Pancreas (tissue), 10 donors: ENCODE measurements around the gene DCBLD2. TPM values are rescaled to one million over a fixed set of nuclear protein-coding genes. Genes with fewer than 3 reads are reported as not detected.

Experiments used
- ATAC-seq, 4 donors: fragments of 200-7000 bp; cut with Tn5 transposase; one replicate each; pipeline versions ENCODE4 v1.8.0 to v1.9.1; 2020; ENCODE audit warnings: mild to moderate bottlenecking in 4 of 4, moderate library complexity in 4 of 4
- DNase-seq, 6 donors: peaks; one replicate each; pipeline ENCODE4 v3.0.0-alpha.2; 2020
- FAIRE-seq: peaks from 2 replicates; lab custom pipeline; 2012; peaks lifted over from hg19 to GRCh38; lab: Jason Lieb, UNC
- H3K27ac ChIP-seq, 4 donors: fragments of 200-600 bp; sonication (generic); 1 replicate in 3 of 4; 2 replicates in 1 of 4; pipeline versions ENCODE4 v1.5.0 to v1.8.0; 2020
- H3K27me3 ChIP-seq, 4 donors: fragments of 200-600 bp; one replicate each; pipeline ENCODE4 v1.8.0; 2021
- H3K36me3 ChIP-seq, 3 donors: fragments of 200-600 bp; sonication (generic) in 1 of 3; one replicate each; pipeline versions ENCODE4 v1.5.0 to v1.8.0; 2020 to 2021
- H3K4me1 ChIP-seq, 3 donors: fragments of 200-600 bp; one replicate each; pipeline ENCODE4 v1.8.0; 2021
- H3K4me3 ChIP-seq, 4 donors: fragments of 200-600 bp; sonication (generic) in 2 of 4; one replicate each; pipeline versions ENCODE4 v1.5.0 to v1.8.0; 2020 to 2021
- H3K9me3 ChIP-seq, 4 donors: fragments of 200-600 bp; one replicate each; pipeline ENCODE4 v1.8.0; 2021
- WGBS, 2 donors: extraction: QIAGEN DNeasy Blood & Tissue Kit; methylation state at CpG; one replicate each; pipeline ENCODE4 v1.1.7; 2013; 5-methylcytosine and 5-hydroxymethylcytosine counted together
- intact Hi-C, 3 donors: fragments of 100-400 bp; cut with DNase I; formaldehyde crosslinking; loops; one replicate each; pipeline versions ENCODE4 v1.11.1 to v1.14.2; 2022
- polyA plus RNA-seq, 2 donors: library from polyadenylated mRNA; stranded (reverse); fragments of 200-250 nt; gene quantifications; one replicate each; pipeline ENCODE4 v1.2.3, GENCODE V29; 2013
- total RNA-seq, 6 donors: library from RNA; stranded (reverse); fragmentation: NEBNext Ultra II Directional in 4 of 6; extraction: Animal tissue kit (Norgen Biotek cat#: 25700) in 4 of 6; gene quantifications; one replicate each; pipeline versions ENCODE4 v1.2.1 to v1.2.4, GENCODE V29; 2021 to 2023
- TF ChIP-seq, protein P1 (sequence below), 4 donors: fragments of 200-600 bp; sonication (generic) in 3 of 4; IDR thresholded peaks; one replicate each; pipeline versions ENCODE4 v1.5.0 to v1.8.0; 2021; ENCODE audit warnings: antibody characterized with exemption in 4 of 4
- donor health status: healthy with polysubstance abuse.
- donor health status: DM: no; HTN: no; CAD: no; lungs with moderate emphysema.
- donor health status: DM: no; HTN: no; CAD: no.
- donor health status: control.
- donor health status: control.
- donor health status: Bipolar disorder and iron deficiency.
- donor health status: DM: yes; HTN: yes; CAD: no.
- donor health status: DM: no; HTN: no; CAD: no.
- donor health status: DM: no; HTN: no; CAD: no.
- donor health status: DM: yes; HTN: yes; CAD: no.

DCBLD2 gene
- total and polyA plus RNA-seq, 8 donors = 2.2 to 12.9 (median 6.9) TPM

DNA sequence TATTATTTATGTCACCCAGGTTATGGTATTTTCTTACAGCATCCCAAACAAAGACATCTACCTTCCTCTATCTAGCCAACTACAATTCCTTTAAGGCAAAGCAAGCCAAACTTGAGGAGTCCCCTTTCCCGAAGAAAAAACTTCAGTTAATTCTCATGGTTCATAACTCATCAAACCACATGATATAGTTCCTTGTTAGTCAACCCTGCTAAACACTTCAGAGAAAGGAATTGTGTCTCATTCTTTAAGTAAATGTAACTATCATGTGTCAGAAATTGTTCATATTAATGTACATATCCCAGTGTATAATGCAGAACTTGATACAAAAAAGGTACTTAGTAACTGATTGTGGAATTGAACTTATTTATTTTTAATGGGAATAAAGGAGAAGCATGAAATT lies 93.9 kb downstream of the DCBLD2 start:
- 91 to 92% methylated on average over 1 of the region's 1 CpG for WGBS, 2 donors
- Histone ChIP-seq H3K4me3 (no peak overlapping the region), H3K27me3 (no peaks in the 10 kb centered on the region), H3K4me1 (no peaks in the 10 kb centered on the region), H3K9me3 (no peaks in the 10 kb centered on the region), H3K27ac (no peak overlapping the region), H3K36me3 (peaks cover 0 to 8% (median 7%) of the 10 kb centered on the region in 3 donors)
- DNase-seq (no peak), FAIRE-seq (no peak), ATAC-seq (no peak)
- TF ChIP-seq, protein P1, sequence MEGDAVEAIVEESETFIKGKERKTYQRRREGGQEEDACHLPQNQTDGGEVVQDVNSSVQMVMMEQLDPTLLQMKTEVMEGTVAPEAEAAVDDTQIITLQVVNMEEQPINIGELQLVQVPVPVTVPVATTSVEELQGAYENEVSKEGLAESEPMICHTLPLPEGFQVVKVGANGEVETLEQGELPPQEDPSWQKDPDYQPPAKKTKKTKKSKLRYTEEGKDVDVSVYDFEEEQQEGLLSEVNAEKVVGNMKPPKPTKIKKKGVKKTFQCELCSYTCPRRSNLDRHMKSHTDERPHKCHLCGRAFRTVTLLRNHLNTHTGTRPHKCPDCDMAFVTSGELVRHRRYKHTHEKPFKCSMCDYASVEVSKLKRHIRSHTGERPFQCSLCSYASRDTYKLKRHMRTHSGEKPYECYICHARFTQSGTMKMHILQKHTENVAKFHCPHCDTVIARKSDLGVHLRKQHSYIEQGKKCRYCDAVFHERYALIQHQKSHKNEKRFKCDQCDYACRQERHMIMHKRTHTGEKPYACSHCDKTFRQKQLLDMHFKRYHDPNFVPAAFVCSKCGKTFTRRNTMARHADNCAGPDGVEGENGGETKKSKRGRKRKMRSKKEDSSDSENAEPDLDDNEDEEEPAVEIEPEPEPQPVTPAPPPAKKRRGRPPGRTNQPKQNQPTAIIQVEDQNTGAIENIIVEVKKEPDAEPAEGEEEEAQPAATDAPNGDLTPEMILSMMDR (IDR thresholded peaks at IDR 0.05) = no peak
- intact Hi-C loops = loop anchor here in 1 of 3 donors (5.0 kb wide), 1 partner anchor 205 kb away; no protein-coding TSS in a partner anchor

DNA sequence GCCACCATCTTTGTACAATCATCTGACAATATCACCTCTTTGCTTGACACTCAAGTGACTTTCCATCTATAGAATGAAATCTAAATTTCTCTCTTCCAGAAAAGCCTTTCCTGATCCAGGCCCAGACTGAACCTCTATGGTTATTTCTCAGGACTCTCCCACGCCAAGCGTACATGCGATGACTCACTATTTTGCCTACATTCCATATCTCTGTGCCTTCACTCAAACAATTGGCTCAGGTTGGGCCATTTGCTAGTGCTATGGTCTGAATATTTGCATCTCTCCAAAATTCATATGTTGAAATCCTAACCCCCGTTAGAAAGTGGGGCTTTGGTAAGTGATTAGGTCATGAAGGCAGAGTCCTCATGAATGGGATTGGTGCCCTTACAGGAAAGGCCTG lies 94.5 kb downstream of the DCBLD2 start:
- WGBS, 2 donors = 92 to 94% methylated on average over 4 of the region's 4 CpGs
- no peaks in the 10 kb centered on the region for H3K4me1 ChIP-seq
- H3K36me3 ChIP-seq = peaks cover 0 to 8% (median 7%) of the 10 kb centered on the region in 3 donors
- H3K27ac ChIP-seq = no peak overlapping the region
- no peak for FAIRE-seq
- no peak for DNase-seq
- intact Hi-C loops = loop anchor here in 1 of 3 donors (5.0 kb wide), 1 partner anchor 205 kb away; no protein-coding TSS in a partner anchor
- no peak overlapping the region for H3K4me3 ChIP-seq
- TF ChIP-seq, protein P1 (IDR thresholded peaks at IDR 0.05) = no peak
- H3K9me3 ChIP-seq = no peaks in the 10 kb centered on the region
- H3K27me3 ChIP-seq = no peaks in the 10 kb centered on the region
- ATAC-seq = no peak

DNA sequence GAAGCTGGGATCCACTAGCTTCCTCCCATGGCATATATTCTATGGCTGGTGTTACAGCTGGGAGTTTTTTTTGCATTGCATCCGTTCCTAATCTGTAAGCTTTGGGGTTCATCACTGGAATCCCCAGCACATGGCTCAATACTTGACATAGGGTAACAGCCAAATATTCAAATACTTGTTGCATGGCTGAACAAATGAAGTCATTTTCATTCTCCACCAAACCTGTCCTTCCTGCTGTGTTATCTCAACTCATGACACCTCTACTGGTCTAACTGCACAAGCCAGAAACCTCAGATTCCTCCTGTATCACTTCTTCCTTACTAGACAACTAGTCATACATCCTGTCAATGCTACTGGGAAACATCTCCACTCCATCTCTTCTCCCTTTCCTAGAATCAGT lies 95.0 kb downstream of the DCBLD2 start:
- no peaks in the 10 kb centered on the region for H3K27me3 ChIP-seq
- FAIRE-seq (no peak), DNase-seq (no peak), ATAC-seq (no peak)
- H3K36me3 ChIP-seq = peaks cover 0 to 8% (median 7%) of the 10 kb centered on the region in 3 donors
- 65 to 73% methylated on average over 1 of the region's 1 CpG for WGBS, 2 donors
- no peak overlapping the region for H3K27ac ChIP-seq
- H3K9me3 ChIP-seq = no peaks in the 10 kb centered on the region
- no peak overlapping the region for H3K4me3 ChIP-seq
- TF ChIP-seq, protein P1 (IDR thresholded peaks at IDR 0.05) = no peak
- intact Hi-C loops = loop anchor here in 1 of 3 donors (5.0 kb wide), 1 partner anchor 204 kb away; no protein-coding TSS in a partner anchor
- no peaks in the 10 kb centered on the region for H3K4me1 ChIP-seq

DNA sequence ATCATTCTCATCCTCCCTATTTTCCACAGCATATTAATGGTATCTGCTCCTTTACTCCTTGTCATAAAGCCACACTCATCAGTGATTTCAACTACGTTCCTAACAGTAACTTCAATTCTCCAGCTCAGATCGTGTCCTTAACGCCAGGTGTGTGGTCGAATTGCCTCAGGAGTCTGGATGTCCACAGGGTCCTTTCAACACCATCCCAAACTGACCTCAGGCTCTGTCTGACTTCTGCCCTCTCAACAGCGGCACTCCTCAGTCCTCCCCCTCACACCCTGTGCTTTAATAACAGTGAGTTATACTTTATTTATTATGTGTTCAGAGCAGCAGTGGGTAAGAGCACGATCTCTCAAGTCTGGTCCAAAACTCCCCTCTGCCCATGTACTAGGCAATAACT lies 95.9 kb downstream of the DCBLD2 start:
- no peaks in the 10 kb centered on the region for H3K9me3 ChIP-seq
- no peaks in the 10 kb centered on the region for H3K27me3 ChIP-seq
- no peak for DNase-seq
- intact Hi-C loops = loop anchor here in 1 of 3 donors (5.0 kb wide), 1 partner anchor 203 kb away; no protein-coding TSS in a partner anchor
- WGBS, 2 donors = 87 to 90% methylated on average over 6 of the region's 6 CpGs
- no peaks in the 10 kb centered on the region for H3K4me1 ChIP-seq
- peaks cover 0 to 8% (median 7%) of the 10 kb centered on the region in 3 donors for H3K36me3 ChIP-seq
- no peak for ATAC-seq
- no peak overlapping the region for H3K4me3 ChIP-seq
- FAIRE-seq = no peak
- no peak overlapping the region for H3K27ac ChIP-seq
- TF ChIP-seq, protein P1 (IDR thresholded peaks at IDR 0.05) = no peak

DNA sequence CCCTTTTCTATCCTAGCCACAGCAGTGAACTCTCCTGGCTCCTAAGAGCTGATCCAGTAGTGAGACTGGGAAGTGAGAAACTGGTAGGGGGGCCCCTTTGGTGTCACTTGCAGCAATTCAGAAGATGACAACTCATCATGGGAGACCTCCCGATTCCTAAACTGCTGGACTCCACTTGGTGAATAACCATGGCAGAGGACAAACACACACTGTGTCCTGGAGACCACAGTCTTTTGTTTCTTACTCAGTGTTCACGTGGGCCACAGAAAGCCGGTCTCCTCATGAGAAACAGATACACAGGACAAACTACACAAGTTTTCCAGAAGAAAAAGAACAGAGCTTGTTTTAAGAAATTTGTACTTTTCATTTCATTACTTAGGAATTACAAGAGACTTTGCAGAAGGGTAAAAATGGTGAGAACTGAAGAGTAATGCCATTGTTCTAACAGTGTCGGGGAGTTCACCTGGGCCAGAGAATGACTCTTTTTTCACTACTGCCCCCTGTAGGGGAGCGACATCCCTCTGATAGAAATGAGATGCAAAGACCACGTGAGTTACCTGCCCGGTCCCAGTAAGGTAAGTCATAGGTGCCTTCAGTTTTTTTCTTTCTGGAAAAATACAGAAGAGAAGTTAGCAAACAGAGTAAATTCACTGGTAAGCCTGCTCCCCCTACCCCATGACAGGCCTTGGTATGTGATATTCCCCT lies 100.3 kb downstream of the DCBLD2 start:
- Histone ChIP-seq H3K27me3 (no peaks in the 10 kb centered on the region), H3K4me1 (no peaks in the 10 kb centered on the region), H3K9me3 (no peaks in the 10 kb centered on the region), H3K4me3 (no peak overlapping the region), H3K27ac (no peak overlapping the region), H3K36me3 (peaks cover 0 to 3% (median 0%) of the 10 kb centered on the region in 3 donors)
- FAIRE-seq (no peak), ATAC-seq (no peak), DNase-seq (no peak)
- WGBS, 2 donors = 94 to 97% methylated on average over 7 of the region's 7 CpGs
- TF ChIP-seq, protein P1 (IDR thresholded peaks at IDR 0.05) = no peak
- intact Hi-C loops = no loop called here
